ENCODE measurements around the gene OR52B4. TPM values are rescaled to one million over a fixed set of nuclear protein-coding genes. Genes with fewer than 3 reads are reported as not detected.

OR52B4 gene
- total RNA-seq, 1 donor: not detected

Other genes with a start within 250 kb of the OR52B4 start
- 22.0 TPM for gene TRIM21, start 25.3 kb upstream of the OR52B4 start, total RNA-seq
- gene OR52K2, start 80.9 kb upstream of the OR52B4 start, total RNA-seq: 0.31 TPM
- gene OR52K1, start 114.3 kb upstream of the OR52B4 start, total RNA-seq: 0.10 TPM
- not detected for gene OR52M1, start 176.8 kb upstream of the OR52B4 start, total RNA-seq
- gene OR52I2, start 213.4 kb upstream of the OR52B4 start, total RNA-seq: not detected
- not detected for gene OR52I1, start 225.7 kb upstream of the OR52B4 start, total RNA-seq
- gene TRIM68, start 239.8 kb upstream of the OR52B4 start, total RNA-seq: 7.3 TPM

Measured in mononuclear cell (primary cell).